ENCODE results near the gene SYNDIG1. TPM values are rescaled to one million over a fixed set of nuclear protein-coding genes. Genes with fewer than 3 reads are reported as not detected.

Gene SYNDIG1
- total RNA-seq, 2 experiments from 2014 or later, result not detected

DNA sequence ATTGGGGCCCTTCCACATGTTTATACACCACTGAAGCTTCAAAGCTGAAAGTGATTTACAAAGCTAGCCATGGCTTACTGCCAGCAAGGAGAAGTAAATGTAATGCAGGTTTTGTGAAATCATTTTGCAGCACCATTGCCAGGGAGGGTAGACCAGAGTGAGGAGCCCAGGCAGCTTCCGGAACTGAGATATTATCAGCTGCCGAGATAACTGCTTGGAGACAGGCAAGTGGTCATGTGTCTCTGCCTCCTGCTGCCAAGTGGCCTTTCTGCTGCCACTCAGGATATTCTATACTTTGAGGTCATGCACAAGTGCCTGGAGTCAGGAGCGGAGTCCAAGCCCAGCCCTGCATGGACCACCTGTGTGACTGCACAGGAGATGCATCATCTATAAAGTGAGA lies 160.2 kb downstream of the SYNDIG1 start:
- no peaks in the 10 kb centered on the region for H3K4me1 ChIP-seq (ENCODE audit: insufficient read depth, low read length, poor library complexity, severe bottlenecking)
- H3K4me3 ChIP-seq (ENCODE audit: low read depth, low read length, poor library complexity, severe bottlenecking), result no peak overlapping the region
- TF ChIP-seq, protein P1, sequence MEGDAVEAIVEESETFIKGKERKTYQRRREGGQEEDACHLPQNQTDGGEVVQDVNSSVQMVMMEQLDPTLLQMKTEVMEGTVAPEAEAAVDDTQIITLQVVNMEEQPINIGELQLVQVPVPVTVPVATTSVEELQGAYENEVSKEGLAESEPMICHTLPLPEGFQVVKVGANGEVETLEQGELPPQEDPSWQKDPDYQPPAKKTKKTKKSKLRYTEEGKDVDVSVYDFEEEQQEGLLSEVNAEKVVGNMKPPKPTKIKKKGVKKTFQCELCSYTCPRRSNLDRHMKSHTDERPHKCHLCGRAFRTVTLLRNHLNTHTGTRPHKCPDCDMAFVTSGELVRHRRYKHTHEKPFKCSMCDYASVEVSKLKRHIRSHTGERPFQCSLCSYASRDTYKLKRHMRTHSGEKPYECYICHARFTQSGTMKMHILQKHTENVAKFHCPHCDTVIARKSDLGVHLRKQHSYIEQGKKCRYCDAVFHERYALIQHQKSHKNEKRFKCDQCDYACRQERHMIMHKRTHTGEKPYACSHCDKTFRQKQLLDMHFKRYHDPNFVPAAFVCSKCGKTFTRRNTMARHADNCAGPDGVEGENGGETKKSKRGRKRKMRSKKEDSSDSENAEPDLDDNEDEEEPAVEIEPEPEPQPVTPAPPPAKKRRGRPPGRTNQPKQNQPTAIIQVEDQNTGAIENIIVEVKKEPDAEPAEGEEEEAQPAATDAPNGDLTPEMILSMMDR (conservative IDR thresholded peaks at IDR 0.05; ENCODE audit: low read length), result no peak
- TF ChIP-seq EZH2phosphoT487 (IDR thresholded peaks at IDR 0.05; ENCODE audit: borderline replicate concordance, low read depth, low read length), result no peak
- H3K79me2 ChIP-seq (ENCODE audit: insufficient read depth, low read depth, low read length), result no peaks in the 10 kb centered on the region
- no peaks in the 10 kb centered on the region for H3K9me2 ChIP-seq (ENCODE audit: insufficient read depth, low read length)
- H2AFZ ChIP-seq (ENCODE audit: low read length), result no peak overlapping the region
- H3K27ac ChIP-seq (ENCODE audit: low read depth, low read length, poor library complexity, severe bottlenecking), result no peak overlapping the region
- ChIA-PET POLR2A (no interaction called here), CTCF (ENCODE audit: unreplicated experiment) (no interaction called here)
- no peak for DNase-seq (ENCODE audit: low spot score)
- H3K36me3 ChIP-seq (ENCODE audit: insufficient read depth, low read length), result no peaks in the 10 kb centered on the region
- no peak overlapping the region for H3K4me2 ChIP-seq (ENCODE audit: low read length)
- H3K9me3 ChIP-seq (ENCODE audit: low read length), result no peaks in the 10 kb centered on the region
- no peaks in the 10 kb centered on the region for H4K20me1 ChIP-seq (ENCODE audit: insufficient read depth, low read length)
- BruUV-seq (replicated peaks), result no TSS peak
- intact Hi-C loops (cut with micrococcal nuclease; ENCODE audit: unreplicated experiment), result no loop called here

DNA sequence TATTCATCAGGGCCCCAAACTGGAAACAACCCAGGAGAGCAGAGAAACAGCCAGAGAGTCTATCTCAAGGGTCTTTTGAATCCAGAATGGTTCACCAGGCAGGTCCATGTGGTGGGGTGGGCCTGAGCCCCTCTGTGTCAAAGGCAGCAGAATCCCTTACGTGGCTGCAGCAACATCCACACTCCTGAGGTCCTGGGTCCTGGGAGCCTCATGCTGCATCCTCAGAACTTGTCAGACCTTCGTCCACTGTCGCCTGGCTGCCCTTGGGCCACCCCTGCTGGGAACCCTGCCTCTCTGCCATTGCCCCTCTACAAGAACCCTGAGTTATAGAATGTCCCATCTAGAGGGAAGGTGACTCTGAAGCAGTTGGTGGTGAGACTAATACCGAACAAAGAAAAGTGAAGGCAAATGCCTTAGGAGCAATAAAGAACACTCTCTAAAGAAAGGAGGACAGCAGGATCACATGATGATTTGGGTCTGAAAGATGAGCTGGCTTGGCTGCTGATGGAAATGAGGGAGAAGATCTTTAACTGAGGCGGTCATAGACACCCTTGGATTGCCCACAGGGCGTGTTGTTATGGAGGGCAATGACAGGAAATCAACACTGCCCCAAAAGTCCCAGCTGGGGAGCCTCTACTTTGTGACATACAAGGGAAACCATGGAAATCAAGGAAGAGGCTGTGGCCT lies 161.2 kb downstream of the SYNDIG1 start:
- Histone ChIP-seq H3K4me3 (ENCODE audit: low read depth, low read length, poor library complexity, severe bottlenecking) (no peak overlapping the region), H3K79me2 (ENCODE audit: insufficient read depth, low read depth, low read length) (no peaks in the 10 kb centered on the region), H2AFZ (ENCODE audit: low read length) (no peak overlapping the region), H3K4me1 (ENCODE audit: insufficient read depth, low read length, poor library complexity, severe bottlenecking) (no peaks in the 10 kb centered on the region), H3K27ac (ENCODE audit: low read depth, low read length, poor library complexity, severe bottlenecking) (no peak overlapping the region), H3K9me3 (ENCODE audit: low read length) (no peaks in the 10 kb centered on the region), H3K36me3 (ENCODE audit: insufficient read depth, low read length) (no peaks in the 10 kb centered on the region), H4K20me1 (ENCODE audit: insufficient read depth, low read length) (no peaks in the 10 kb centered on the region), H3K4me2 (ENCODE audit: low read length) (no peak overlapping the region), H3K9me2 (ENCODE audit: insufficient read depth, low read length) (no peaks in the 10 kb centered on the region)
- BruUV-seq (replicated peaks), result no TSS peak
- intact Hi-C loops (cut with micrococcal nuclease; ENCODE audit: unreplicated experiment), result no loop called here
- DNase-seq (ENCODE audit: low spot score), result no peak
- TF ChIP-seq, protein P1 (conservative IDR thresholded peaks at IDR 0.05; ENCODE audit: low read length), result no peak
- TF ChIP-seq EZH2phosphoT487 (IDR thresholded peaks at IDR 0.05; ENCODE audit: borderline replicate concordance, low read depth, low read length), result no peak
- ChIA-PET CTCF (ENCODE audit: unreplicated experiment) (no interaction called here), POLR2A (interaction anchor here (1.0 kb wide), 1 partner anchor 15 kb away, joined by 3 read pairs; no protein-coding TSS in a partner anchor)

DNA sequence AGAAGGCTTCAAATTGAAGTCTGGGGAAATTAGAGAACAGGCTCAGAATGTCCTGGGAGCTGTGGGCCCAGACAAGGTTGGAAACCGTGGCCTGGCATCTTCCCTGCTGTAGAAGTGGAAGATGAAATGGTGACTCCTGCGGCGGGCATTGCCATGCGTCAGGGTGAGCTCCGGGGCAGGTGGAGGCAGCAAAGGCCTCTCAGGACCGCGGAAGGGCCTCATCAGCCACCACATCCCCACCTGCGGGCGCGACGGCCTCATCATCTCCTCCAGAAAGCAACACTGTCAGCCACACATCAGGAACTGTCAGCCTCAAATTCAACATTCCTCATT lies 161.7 kb downstream of the SYNDIG1 start:
- no peaks in the 10 kb centered on the region for H4K20me1 ChIP-seq (ENCODE audit: insufficient read depth, low read length)
- no peaks in the 10 kb centered on the region for H3K4me1 ChIP-seq (ENCODE audit: insufficient read depth, low read length, poor library complexity, severe bottlenecking)
- intact Hi-C loops (cut with micrococcal nuclease; ENCODE audit: unreplicated experiment), result no loop called here
- H3K36me3 ChIP-seq (ENCODE audit: insufficient read depth, low read length), result no peaks in the 10 kb centered on the region
- ChIA-PET CTCF (ENCODE audit: unreplicated experiment) (no interaction called here), POLR2A (interaction anchor here (1.0 kb wide), 1 partner anchor 15 kb away, joined by 3 read pairs; no protein-coding TSS in a partner anchor)
- BruUV-seq (replicated peaks), result no TSS peak
- H3K4me3 ChIP-seq (ENCODE audit: low read depth, low read length, poor library complexity, severe bottlenecking), result no peak overlapping the region
- no peak overlapping the region for H3K27ac ChIP-seq (ENCODE audit: low read depth, low read length, poor library complexity, severe bottlenecking)
- no peaks in the 10 kb centered on the region for H3K9me2 ChIP-seq (ENCODE audit: insufficient read depth, low read length)
- H3K4me2 ChIP-seq (ENCODE audit: low read length), result no peak overlapping the region
- H2AFZ ChIP-seq (ENCODE audit: low read length), result no peak overlapping the region
- DNase-seq (ENCODE audit: low spot score), result no peak
- no peaks in the 10 kb centered on the region for H3K9me3 ChIP-seq (ENCODE audit: low read length)
- H3K79me2 ChIP-seq (ENCODE audit: insufficient read depth, low read depth, low read length), result no peaks in the 10 kb centered on the region
- no peak for TF ChIP-seq EZH2phosphoT487 (IDR thresholded peaks at IDR 0.05; ENCODE audit: borderline replicate concordance, low read depth, low read length)
- TF ChIP-seq, protein P1 (conservative IDR thresholded peaks at IDR 0.05; ENCODE audit: low read length), result no peak
